ENCODE measurements around the gene ING2.
"Not testable (repeated sequence)": the region's sequence is repeated elsewhere in the genome, so short reads cannot be mapped to it uniquely, and the experiment has no call there.

ING2 gene

GRCh38 chr4:183469285-183469684, 35.6 kb upstream of the ING2 start:
- DNase-seq (ENCODE audit: low read depth): no peak
- TF ChIP-seq CTCF (conservative IDR thresholded peaks at IDR 0.05; ENCODE audit: low read depth, low read length): no peak
- no peak overlapping the region for H3K4me3 ChIP-seq (ENCODE audit: low read depth, low read length)

- H3K4me3 ChIP-seq (ENCODE audit: low read depth, low read length): no peak overlapping the region
- DNase-seq (ENCODE audit: low read depth): no peak
- TF ChIP-seq CTCF (conservative IDR thresholded peaks at IDR 0.05; ENCODE audit: low read depth, low read length): no peak
Measured at GRCh38 chr4:183469936-183470335, 34.9 kb upstream of the ING2 start.

- DNase-seq (ENCODE audit: low read depth): no peak
- no peak overlapping the region for H3K4me3 ChIP-seq (ENCODE audit: low read depth, low read length)
- no peak for TF ChIP-seq CTCF (conservative IDR thresholded peaks at IDR 0.05; ENCODE audit: low read depth, low read length)
Measured at GRCh38 chr4:183470821-183471220, 34.0 kb upstream of the ING2 start.

GRCh38 chr4:183471946-183472708, 32.7 kb upstream of the ING2 start:
- peak; percentile 89 for TF ChIP-seq CTCF (conservative IDR thresholded peaks at IDR 0.05; ENCODE audit: low read depth, low read length)
- peak; percentile 79 for DNase-seq (ENCODE audit: low read depth)
- H3K4me3 ChIP-seq (ENCODE audit: low read depth, low read length): no peak overlapping the region

- DNase-seq (ENCODE audit: low read depth): no peak
- H3K4me3 ChIP-seq (ENCODE audit: low read depth, low read length): no peak overlapping the region
- no peak for TF ChIP-seq CTCF (conservative IDR thresholded peaks at IDR 0.05; ENCODE audit: low read depth, low read length)
Measured at GRCh38 chr4:183478123-183478522, 26.7 kb upstream of the ING2 start.

GRCh38 chr4:183478926-183479325, 25.9 kb upstream of the ING2 start:
- no peak overlapping the region for H3K4me3 ChIP-seq (ENCODE audit: low read depth, low read length)
- no peak for DNase-seq (ENCODE audit: low read depth)
- TF ChIP-seq CTCF (conservative IDR thresholded peaks at IDR 0.05; ENCODE audit: low read depth, low read length): no peak

- not testable (repeated sequence) for H3K4me3 ChIP-seq (ENCODE audit: low read depth, low read length)
Measured at GRCh38 chr4:183482515-183483095, 22.3 kb upstream of the ING2 start.

More at GRCh38 chr4:183482515-183483095, 22.3 kb upstream of the ING2 start:
- not testable (repeated sequence) for DNase-seq (ENCODE audit: low read depth)
